ENCODE measurements around the gene RHBDL1. TPM values are rescaled to one million over a fixed set of nuclear protein-coding genes. Genes with fewer than 3 reads are reported as not detected.

RHBDL1 gene
- 1.1 and 13.1 TPM in 2 replicates for total RNA-seq (2014; rRNA removed; shearing (Covaris generic))

DNA sequence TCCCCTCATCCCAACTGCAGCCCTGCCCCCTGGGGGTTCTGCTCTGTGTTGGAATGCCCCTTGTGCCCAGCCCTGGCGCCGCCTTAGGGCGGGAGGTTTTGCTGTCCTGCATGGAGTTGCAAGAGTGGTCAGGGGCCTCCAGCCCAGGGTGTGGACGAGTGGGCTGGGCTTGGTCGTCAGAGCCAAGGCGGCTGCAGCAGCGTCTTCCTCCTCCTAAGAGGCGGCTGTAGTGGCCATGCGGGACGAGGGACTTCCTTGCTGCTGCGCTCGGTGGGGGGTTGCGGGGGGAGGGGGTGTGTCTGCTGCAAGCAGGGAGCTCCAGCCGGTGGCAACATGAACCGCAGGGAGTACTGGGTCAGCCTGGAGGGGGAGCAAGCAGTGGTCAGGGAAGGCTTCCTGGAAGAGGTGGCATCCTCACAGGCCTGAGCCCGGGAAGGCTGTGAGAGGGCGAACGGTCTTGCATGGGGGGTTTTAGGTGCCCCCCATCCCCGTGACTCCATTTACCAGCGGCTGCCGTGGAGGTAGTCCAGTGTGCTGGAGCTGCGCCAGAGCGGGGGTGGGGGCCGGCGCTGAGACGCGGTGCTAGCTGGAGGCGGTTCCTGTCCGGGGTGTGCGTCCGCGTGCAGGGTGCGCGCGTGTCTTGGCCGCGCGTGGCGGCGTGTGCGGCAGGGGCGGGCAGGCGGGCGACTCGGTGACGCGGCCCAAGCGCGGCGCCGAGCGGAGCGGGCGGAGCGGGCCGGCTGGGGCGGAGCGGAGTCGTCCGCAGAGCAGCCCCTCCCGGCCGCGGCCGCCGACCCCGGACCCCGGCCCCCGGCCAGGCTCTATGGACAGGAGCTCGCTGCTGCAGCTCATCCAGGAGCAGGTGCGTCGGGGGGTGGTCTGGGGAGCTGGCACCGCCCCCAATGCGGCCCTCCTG is at the start of gene RHBDL1:
TSS of gene RHBDL1 (plus strand) at position 704 of the 916 bp plus-strand sequence. CDS start at position 824, 120 bp downstream.
- no peak within 1 kb of the TSS for H3K27ac ChIP-seq
- peaks cover 3% of the 10 kb centered on the region for H3K9me3 ChIP-seq (replicated peaks)
- no peaks in the 10 kb centered on the region for H3K27me3 ChIP-seq (replicated peaks)
- H3K36me3 ChIP-seq = peaks cover 44% of the 10 kb centered on the region
- no peak within 1 kb of the TSS for H3K4me3 ChIP-seq
- DNase-seq (ENCODE audit: low read depth in 1 of 2, low spot score in 2 of 2) = no peak
- peaks cover 14% of the 10 kb centered on the region for H3K4me1 ChIP-seq (replicated peaks)

DNA sequence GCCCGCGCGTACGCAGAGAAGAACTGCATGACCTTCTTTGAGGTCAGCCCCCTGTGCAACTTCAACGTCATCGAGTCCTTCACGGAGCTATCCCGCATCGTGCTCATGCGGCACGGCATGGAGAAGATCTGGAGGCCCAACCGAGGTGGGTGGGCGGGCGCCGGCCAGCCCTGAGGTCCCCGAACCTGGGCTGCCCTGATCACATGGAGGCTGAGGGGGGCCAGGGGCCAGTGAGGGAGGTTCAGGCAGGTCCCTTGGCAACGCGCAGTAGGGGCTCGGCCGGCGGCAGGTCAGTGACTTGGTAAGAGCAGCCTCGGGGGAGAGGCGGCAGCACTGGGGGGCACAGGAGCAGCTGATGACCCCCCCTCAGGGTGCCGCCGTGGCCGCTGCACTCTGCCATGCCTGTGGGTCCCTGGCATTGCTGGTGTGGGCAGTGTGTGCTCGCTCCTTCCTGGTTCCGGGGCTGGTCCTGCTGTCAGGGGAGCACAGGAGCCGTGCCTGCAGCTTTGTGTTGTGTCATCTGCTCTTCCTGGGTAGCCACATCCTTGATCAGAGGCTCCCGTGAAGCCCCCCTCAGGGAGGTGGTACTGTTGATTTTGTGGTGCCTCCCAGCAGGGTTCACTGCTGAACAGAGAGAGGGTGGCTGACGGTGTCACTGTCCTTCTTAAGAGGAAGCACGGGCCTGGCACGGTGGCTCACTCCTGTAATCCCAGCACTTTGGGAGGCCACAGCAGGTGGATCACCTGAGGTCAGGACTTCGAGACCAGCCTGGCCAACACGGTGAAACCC is 49.3 kb upstream of the RHBDL1 start:
- Histone ChIP-seq H3K9me3 (replicated peaks) (no peaks in the 10 kb centered on the region), H3K27me3 (replicated peaks) (no peaks in the 10 kb centered on the region), H3K36me3 (peaks cover 18% of the 10 kb centered on the region), H3K4me1 (replicated peaks) (peaks cover 23% of the 10 kb centered on the region), H3K4me3 (no peak overlapping the region), H3K27ac (peak overlapping the region; percentile 45)
- no peak for DNase-seq (ENCODE audit: low read depth in 1 of 2, low spot score in 2 of 2)

DNA sequence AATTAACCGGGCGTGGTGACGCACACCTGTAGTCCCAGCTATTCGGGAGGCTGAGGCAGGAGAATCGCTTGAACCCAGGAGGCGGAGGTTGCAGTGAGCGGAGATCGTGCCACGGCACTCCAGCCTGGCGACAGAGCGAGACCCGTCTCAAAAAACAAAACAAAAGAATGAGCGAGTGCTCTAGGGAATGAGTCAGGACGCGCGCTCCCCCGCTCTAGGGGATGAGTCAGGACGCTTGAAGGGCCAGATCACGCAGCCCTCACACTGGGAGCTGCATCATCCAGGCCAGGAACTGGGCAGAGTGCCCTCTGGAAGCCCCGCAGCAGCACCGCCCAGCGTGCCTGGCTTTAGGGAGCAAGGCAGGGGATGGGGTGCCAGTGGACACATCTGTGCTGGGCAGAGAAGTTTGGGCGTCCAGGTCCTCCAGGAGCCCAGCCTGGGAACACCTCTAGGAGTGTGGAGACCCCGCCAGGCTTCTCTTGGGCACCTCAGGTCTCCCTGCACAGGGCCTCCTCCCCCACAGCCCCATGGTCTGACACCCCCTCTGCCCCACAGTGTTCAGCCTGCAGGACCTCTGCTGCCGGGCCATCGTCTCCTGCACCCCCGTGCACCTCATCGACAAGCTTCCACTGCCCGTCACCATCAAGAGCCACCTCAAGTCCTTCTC is 48.6 kb upstream of the RHBDL1 start:
- no peaks in the 10 kb centered on the region for H3K9me3 ChIP-seq (replicated peaks)
- no peak overlapping the region for H3K4me3 ChIP-seq
- H3K36me3 ChIP-seq = peaks cover 18% of the 10 kb centered on the region
- peak; percentile 85 to 96 for DNase-seq (ENCODE audit: low read depth in 1 of 2, low spot score in 2 of 2)
- no peaks in the 10 kb centered on the region for H3K27me3 ChIP-seq (replicated peaks)
- H3K27ac ChIP-seq = peak overlapping the region; percentile 45
- peaks cover 23% of the 10 kb centered on the region for H3K4me1 ChIP-seq (replicated peaks)

DNA sequence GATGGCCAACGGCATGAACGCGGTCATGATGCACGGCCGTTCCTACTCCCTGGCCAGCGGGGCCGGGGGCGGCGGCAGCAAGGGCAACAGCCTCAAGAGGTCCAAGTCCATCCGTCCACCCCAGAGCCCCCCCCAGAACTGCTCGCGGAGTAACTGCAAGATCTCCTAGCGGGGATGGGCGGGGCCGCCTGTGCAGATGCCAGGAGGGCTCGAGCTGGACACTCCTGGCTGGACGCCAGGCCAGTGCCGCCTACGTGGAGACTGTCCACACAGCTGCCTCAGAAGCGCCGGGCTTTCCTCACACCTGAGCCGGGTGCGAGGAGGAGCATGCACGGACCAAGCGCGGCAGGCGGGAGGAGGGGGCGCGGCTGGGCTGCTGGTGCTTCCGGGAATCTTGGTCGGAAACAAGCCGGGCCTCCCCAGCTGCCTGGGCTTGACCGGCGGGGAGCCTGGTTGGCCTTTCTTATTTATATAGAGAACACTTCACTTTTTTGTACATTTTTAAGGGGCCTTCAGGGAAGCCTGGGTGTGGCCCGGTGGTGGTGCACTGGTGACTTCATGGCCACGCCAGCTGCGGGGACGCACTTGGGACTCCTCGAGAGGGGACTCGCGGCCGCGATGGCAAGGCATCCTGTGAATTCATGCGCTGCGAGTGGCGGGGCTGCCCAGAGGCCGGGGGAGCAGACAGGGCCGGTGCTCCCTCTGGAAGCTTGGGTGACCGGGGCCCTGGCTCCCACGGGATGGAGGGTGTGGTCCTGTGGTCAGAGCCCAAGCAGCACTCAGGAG is 47.8 kb upstream of the RHBDL1 start:
- Histone ChIP-seq H3K27me3 (replicated peaks) (no peaks in the 10 kb centered on the region), H3K4me3 (no peak overlapping the region), H3K27ac (no peak overlapping the region), H3K9me3 (replicated peaks) (no peaks in the 10 kb centered on the region), H3K4me1 (replicated peaks) (peaks cover 23% of the 10 kb centered on the region), H3K36me3 (peaks cover 18% of the 10 kb centered on the region)
- no peak for DNase-seq (ENCODE audit: low read depth in 1 of 2, low spot score in 2 of 2)

- Histone ChIP-seq H3K36me3 (peaks cover 23% of the 10 kb centered on the region), H3K4me3 (no peak overlapping the region), H3K4me1 (replicated peaks) (peaks cover 23% of the 10 kb centered on the region), H3K27me3 (replicated peaks) (no peaks in the 10 kb centered on the region), H3K27ac (no peak overlapping the region), H3K9me3 (replicated peaks) (no peaks in the 10 kb centered on the region)
- DNase-seq (ENCODE audit: low read depth in 1 of 2, low spot score in 2 of 2) = no peak
Measured at GRCh38 chr16:628321-629061, 47.0 kb upstream of the RHBDL1 start.

GRCh38 chr16:629185-629832 is 46.2 kb upstream of the RHBDL1 start:
- H3K36me3 ChIP-seq = peaks cover 29% of the 10 kb centered on the region
- no peaks in the 10 kb centered on the region for H3K9me3 ChIP-seq (replicated peaks)
- no peak overlapping the region for H3K4me3 ChIP-seq
- peaks cover 23% of the 10 kb centered on the region for H3K4me1 ChIP-seq (replicated peaks)
- DNase-seq (ENCODE audit: low read depth in 1 of 2, low spot score in 2 of 2) = no peak
- H3K27me3 ChIP-seq (replicated peaks) = no peaks in the 10 kb centered on the region
- no peak overlapping the region for H3K27ac ChIP-seq

- H3K4me3 ChIP-seq = no peak overlapping the region
- H3K27me3 ChIP-seq (replicated peaks) = no peaks in the 10 kb centered on the region
- no peak for DNase-seq (ENCODE audit: low read depth in 1 of 2, low spot score in 2 of 2)
- H3K9me3 ChIP-seq (replicated peaks) = no peaks in the 10 kb centered on the region
- H3K4me1 ChIP-seq (replicated peaks) = peaks cover 24% of the 10 kb centered on the region
- no peak overlapping the region for H3K27ac ChIP-seq
- H3K36me3 ChIP-seq = peaks cover 31% of the 10 kb centered on the region
Measured at GRCh38 chr16:629833-630248, 45.6 kb upstream of the RHBDL1 start.

- no peaks in the 10 kb centered on the region for H3K27me3 ChIP-seq (replicated peaks)
- peaks cover 31% of the 10 kb centered on the region for H3K36me3 ChIP-seq
- no peak for DNase-seq (ENCODE audit: low read depth in 1 of 2, low spot score in 2 of 2)
- no peak overlapping the region for H3K27ac ChIP-seq
- peaks cover 29% of the 10 kb centered on the region for H3K4me1 ChIP-seq (replicated peaks)
- no peaks in the 10 kb centered on the region for H3K9me3 ChIP-seq (replicated peaks)
- H3K4me3 ChIP-seq = no peak overlapping the region
Measured at GRCh38 chr16:630249-630814, 45.1 kb upstream of the RHBDL1 start.

GRCh38 chr16:630815-631405 is 44.6 kb upstream of the RHBDL1 start, which contains the start of gene WFIKKN1:
Gene WFIKKN1 (plus strand): TSS chr16:630985. CDS start chr16:631254, 269 bp downstream.
- Histone ChIP-seq H3K27ac (no peak within 1 kb of the TSS), H3K4me3 (no peak within 1 kb of the TSS), H3K4me1 (replicated peaks) (peaks cover 34% of the 10 kb centered on the region), H3K27me3 (replicated peaks) (no peaks in the 10 kb centered on the region), H3K9me3 (replicated peaks) (no peaks in the 10 kb centered on the region), H3K36me3 (peaks cover 25% of the 10 kb centered on the region)
- no peak for DNase-seq (ENCODE audit: low read depth in 1 of 2, low spot score in 2 of 2)

GRCh38 chr16:631808-632358 is 43.6 kb upstream of the RHBDL1 start:
- Histone ChIP-seq H3K4me1 (replicated peaks) (peaks cover 31% of the 10 kb centered on the region), H3K4me3 (no peak overlapping the region), H3K27ac (no peak overlapping the region), H3K36me3 (peaks cover 19% of the 10 kb centered on the region), H3K9me3 (replicated peaks) (no peaks in the 10 kb centered on the region), H3K27me3 (replicated peaks) (no peaks in the 10 kb centered on the region)
- no peak for DNase-seq (ENCODE audit: low read depth in 1 of 2, low spot score in 2 of 2)

DNA sequence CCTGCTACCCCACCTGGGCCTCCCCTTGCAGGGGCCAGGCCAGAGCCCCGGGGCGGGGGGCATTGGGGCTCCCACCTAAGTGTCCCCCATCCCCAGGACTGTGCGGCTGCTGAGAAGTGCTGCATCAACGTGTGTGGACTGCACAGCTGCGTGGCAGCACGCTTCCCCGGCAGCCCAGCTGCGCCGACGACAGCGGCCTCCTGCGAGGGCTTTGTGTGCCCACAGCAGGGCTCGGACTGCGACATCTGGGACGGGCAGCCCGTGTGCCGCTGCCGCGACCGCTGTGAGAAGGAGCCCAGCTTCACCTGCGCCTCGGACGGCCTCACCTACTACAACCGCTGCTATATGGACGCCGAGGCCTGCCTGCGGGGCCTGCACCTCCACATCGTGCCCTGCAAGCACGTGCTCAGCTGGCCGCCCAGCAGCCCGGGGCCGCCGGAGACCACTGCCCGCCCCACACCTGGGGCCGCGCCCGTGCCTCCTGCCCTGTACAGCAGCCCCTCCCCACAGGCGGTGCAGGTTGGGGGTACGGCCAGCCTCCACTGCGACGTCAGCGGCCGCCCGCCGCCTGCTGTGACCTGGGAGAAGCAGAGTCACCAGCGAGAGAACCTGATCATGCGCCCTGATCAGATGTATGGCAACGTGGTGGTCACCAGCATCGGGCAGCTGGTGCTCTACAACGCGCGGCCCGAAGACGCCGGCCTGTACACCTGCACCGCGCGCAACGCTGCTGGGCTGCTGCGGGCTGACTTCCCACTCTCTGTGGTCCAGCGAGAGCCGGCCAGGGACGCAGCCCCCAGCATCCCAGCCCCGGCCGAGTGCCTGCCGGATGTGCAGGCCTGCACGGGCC is 42.8 kb upstream of the RHBDL1 start:
- peaks cover 14% of the 10 kb centered on the region for H3K36me3 ChIP-seq
- H3K27ac ChIP-seq = no peak overlapping the region
- peaks cover 28% of the 10 kb centered on the region for H3K4me1 ChIP-seq (replicated peaks)
- no peak for DNase-seq (ENCODE audit: low read depth in 1 of 2, low spot score in 2 of 2)
- H3K9me3 ChIP-seq (replicated peaks) = no peaks in the 10 kb centered on the region
- no peak overlapping the region for H3K4me3 ChIP-seq
- H3K27me3 ChIP-seq (replicated peaks) = no peaks in the 10 kb centered on the region

Measured in SJSA1 (cell line).